Activated naive CD4-positive, alpha-beta T cell treated with anti-CD3 and anti-CD28 coated beads, Interleukin-2, amount 50 U/mL, for 72 hours (primary cell): ENCODE measurements around the gene ORMDL1. TPM values are rescaled to one million over a fixed set of nuclear protein-coding genes. Genes with fewer than 3 reads are reported as not detected.
"Not testable (repeated sequence)": the region's sequence is repeated elsewhere in the genome, so short reads cannot be mapped to it uniquely, and the experiment has no call there.

ENCODE experiments used
- ATAC-seq, 2 donors: fragments of 150-1000 bp; cut with Tn5 transposase; 2 replicates each; pipeline ENCODE4 v1.10.0; 2021; ENCODE audit warnings: mild to moderate bottlenecking in 2 of 2, moderate library complexity in 2 of 2
- DNase-seq, 2 donors: peaks; one replicate each; pipeline ENCODE4 v3.0.0; 2021 to 2022; ENCODE audit warnings: low spot score in 2 of 2
- H3K27ac Mint-ChIP-seq, 2 donors: one replicate each; pipeline ENCODE4 v1.8.0; 2022; ENCODE audit warnings: mild to moderate bottlenecking in 2 of 2, mixed read lengths in 2 of 2
- H3K36me3 Mint-ChIP-seq, 2 donors: one replicate each; pipeline ENCODE4 v1.8.0; 2022; ENCODE audit warnings: mixed read lengths in 2 of 2
- H3K9me3 Mint-ChIP-seq, 2 donors: one replicate each; pipeline ENCODE4 v1.8.0; 2022; ENCODE audit warnings: mixed read lengths in 2 of 2
- total RNA-seq, 2 donors: library from RNA; stranded (reverse); gene quantifications; one replicate each; pipeline ENCODE4 v1.2.3, GENCODE V29; 2022

ORMDL1 gene
- total RNA-seq, 2 donors from 2014 or later, result 58.9 to 59.5 TPM

DNA sequence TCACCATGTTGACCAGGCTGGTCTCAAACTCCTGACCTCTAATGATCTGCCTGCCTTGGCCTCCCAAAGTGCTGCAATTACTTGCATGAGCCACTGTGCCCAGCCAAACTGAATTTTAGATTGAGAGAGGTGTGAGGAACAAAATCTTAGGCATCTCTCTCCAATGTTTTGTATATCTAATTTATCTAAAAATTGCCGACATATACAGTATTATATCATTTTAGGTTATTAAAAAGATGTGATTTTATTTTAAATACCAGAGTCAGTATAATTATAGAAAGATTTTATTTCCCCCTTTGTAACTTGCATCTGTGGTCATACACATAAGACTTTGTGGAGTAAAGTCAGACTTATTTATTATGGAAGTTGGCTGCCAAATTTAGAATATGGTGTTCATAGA is 10.2 kb upstream of the ORMDL1 start:
- Mint-ChIP-seq H3K36me3 (peaks cover 3 to 10% of the 10 kb centered on the region in 2 donors), H3K9me3 (no peaks in the 10 kb centered on the region), H3K27ac (no peak overlapping the region)
- ATAC-seq, result no peak
- DNase-seq, result no peak

DNA sequence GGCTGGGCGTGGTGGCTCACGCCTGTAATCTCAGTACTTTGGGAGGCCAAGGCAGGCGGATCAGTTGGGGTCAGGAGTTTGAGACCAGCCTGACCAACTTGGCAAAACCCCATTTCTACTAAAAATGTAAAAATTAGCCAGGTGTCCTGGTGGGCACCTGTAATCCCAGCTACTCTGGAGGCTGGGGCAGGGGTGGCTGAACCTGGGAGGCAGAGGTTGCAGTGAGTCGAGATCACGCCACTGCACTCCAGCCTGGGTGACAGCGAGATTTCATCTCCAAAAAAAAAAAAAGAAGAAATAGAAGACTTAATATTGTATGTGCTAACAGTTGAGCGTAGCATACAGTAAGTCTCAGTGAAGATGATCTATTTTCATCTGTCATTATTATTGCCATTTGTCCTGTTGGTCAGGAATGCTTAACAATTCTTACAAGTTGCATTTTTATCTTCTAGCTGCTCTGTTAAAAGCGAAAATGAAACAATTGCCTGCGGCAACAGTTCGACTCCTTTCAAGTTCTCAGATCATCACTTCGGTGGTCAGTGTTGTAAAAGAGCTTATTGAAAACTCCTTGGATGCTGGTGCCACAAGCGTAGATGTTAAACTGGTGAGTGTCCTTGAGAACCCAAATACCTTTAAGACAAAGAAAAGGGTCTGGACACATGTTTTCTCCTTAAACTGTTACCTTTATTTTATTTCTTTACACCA is 7.4 kb upstream of the ORMDL1 start:
- no peaks in the 10 kb centered on the region for H3K9me3 Mint-ChIP-seq
- H3K36me3 Mint-ChIP-seq, result peaks cover 13 to 17% of the 10 kb centered on the region in 2 donors
- ATAC-seq (no peak), DNase-seq (no peak)
- no peak overlapping the region for H3K27ac Mint-ChIP-seq

- no peaks in the 10 kb centered on the region for H3K9me3 Mint-ChIP-seq
- peaks cover 51 to 61% of the 10 kb centered on the region in 2 donors for H3K36me3 Mint-ChIP-seq
- H3K27ac Mint-ChIP-seq, result peak overlapping the region; percentile 90 to 96
- peak in 1 of 2 donors; percentile 10 for ATAC-seq
- no peak for DNase-seq
Measured at GRCh38 chr2:189783451-189783926, 650 bp downstream of the ORMDL1 start.

GRCh38 chr2:189782221-189782671 is 1.9 kb downstream of the ORMDL1 start:
- Mint-ChIP-seq H3K27ac (peak overlapping the region; percentile 90 to 96), H3K9me3 (no peaks in the 10 kb centered on the region), H3K36me3 (peaks cover 50 to 60% of the 10 kb centered on the region in 2 donors)
- ATAC-seq (no peak), DNase-seq (peak in 1 of 2 donors; percentile 11)

- DNase-seq (no peak), ATAC-seq (no peak)
- Mint-ChIP-seq H3K36me3 (peaks cover 0 to 22% of the 10 kb centered on the region in 2 donors), H3K27ac (no peak overlapping the region), H3K9me3 (no peaks in the 10 kb centered on the region)
Measured at GRCh38 chr2:189772212-189772611, 11.9 kb downstream of the ORMDL1 start.

DNA sequence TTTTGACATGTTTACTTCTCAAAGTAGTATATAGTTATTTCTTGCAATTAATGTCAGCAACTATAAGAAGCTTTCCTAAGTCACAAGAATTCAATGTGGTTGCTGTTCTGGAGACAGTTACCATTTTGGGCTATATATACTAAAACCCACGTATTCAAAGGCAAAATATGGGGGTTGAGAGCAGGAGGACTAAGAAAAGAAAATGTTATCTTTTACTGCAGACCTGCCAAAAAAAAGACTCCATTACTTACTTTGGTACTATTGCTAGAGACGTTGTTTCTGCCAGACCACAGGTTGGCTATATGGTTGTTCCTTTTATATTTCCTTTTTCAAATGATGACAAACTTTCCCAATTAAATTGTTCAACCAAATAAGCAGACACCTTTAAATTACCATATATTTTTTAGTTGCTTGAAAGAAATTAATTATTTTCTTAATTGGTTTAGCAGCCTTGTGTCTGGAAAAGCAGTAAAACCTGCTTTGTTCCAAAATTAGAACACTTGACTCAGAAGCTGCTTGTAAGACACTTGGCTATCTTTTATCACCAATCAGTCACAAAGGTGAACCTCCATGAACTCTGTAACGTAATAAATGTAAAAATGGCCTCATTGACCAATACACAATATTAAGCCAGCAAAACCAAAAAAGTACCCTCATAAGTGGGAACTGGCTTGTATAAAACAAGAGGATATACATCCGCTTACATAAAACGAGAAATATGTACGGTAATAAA is 13.4 kb downstream of the ORMDL1 start:
- Mint-ChIP-seq H3K9me3 (no peaks in the 10 kb centered on the region), H3K27ac (no peak overlapping the region), H3K36me3 (peaks cover 0 to 32% of the 10 kb centered on the region in 2 donors)
- ATAC-seq (no peak), DNase-seq (no peak)

GRCh38 chr2:189763908-189764661 is 20.1 kb downstream of the ORMDL1 start:
- H3K27ac Mint-ChIP-seq, result peak overlapping the region in 1 of 2 donors; percentile 97
- ATAC-seq (no peak), DNase-seq (no peak)
- peaks cover 11 to 17% of the 10 kb centered on the region in 2 donors for H3K36me3 Mint-ChIP-seq
- H3K9me3 Mint-ChIP-seq, result no peaks in the 10 kb centered on the region

GRCh38 chr2:189762551-189763298 is 21.4 kb downstream of the ORMDL1 start, which contains the start of gene OSGEPL1:
Gene OSGEPL1, minus strand, starts transcription at chr2:189762792. Its CDS starts 1,152 bp downstream, at chr2:189761640.
- ATAC-seq (peak; percentile 95 to 99), DNase-seq (peak; percentile 84 to 87)
- Mint-ChIP-seq H3K36me3 (peaks cover 11% of the 10 kb centered on the region in 2 donors), H3K9me3 (no peaks in the 10 kb centered on the region), H3K27ac (peak within 1 kb of the TSS; percentile 97 to 98)

DNA sequence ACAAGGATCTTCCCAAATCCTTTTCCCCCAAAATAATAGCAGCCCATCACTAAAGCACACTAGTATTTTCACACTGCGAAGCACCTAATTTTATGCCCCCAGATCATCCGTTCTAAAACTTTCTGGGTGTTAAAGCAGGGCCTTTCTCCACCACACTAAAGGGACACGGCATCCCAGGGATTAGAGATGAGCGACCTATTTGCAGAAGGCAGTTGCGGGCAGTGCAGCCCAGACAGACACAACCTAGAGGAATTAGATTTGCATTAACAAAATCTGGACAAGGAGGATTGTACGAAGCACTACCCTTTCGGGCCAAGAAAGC is 21.9 kb downstream of the ORMDL1 start:
- DNase-seq, result no peak
- Mint-ChIP-seq H3K36me3 (peaks cover 10 to 11% of the 10 kb centered on the region in 2 donors), H3K27ac (peak overlapping the region; percentile 97 to 98), H3K9me3 (no peaks in the 10 kb centered on the region)
- no peak for ATAC-seq

GRCh38 chr2:189760154-189760553 is 24.0 kb downstream of the ORMDL1 start:
- H3K36me3 Mint-ChIP-seq, result peaks cover 0 to 11% of the 10 kb centered on the region in 2 donors
- not testable (repeated sequence) for DNase-seq, H3K9me3 Mint-ChIP-seq, ATAC-seq, H3K27ac Mint-ChIP-seq

- DNase-seq (no peak), ATAC-seq (no peak)
- Mint-ChIP-seq H3K27ac (no peak overlapping the region), H3K36me3 (no peaks in the 10 kb centered on the region), H3K9me3 (no peaks in the 10 kb centered on the region)
Measured at GRCh38 chr2:189756311-189756952, 27.7 kb downstream of the ORMDL1 start.

DNA sequence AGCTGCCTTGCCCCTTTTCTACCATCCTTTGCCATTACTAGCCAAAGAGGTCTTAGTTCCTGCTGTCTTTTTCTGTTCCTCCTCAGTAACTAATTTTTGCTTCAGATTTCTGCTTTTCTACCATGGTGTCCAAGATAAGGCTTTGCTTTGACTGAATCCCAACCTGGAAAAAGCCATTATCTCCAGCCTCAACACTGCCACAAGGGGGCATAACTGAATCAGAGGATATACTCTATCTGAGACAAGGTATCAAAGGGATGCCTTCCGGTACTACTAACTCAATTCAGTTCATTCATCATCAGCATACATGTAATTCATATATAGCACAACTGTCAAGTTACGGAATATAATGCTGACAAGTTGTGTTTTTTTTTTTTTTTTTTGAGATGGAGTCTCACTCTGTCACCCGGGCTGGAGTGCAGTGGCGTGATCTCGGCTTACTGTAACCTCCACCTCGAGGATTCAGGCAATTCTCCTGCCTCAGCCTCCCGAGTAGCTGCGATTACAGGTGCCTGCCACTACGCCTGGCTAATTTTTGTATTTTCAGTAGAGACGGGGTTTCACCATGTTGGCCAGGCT is 33.0 kb downstream of the ORMDL1 start:
- peak in 1 of 2 donors; percentile 36 for DNase-seq
- peak; percentile 71 to 78 for ATAC-seq
- H3K36me3 Mint-ChIP-seq, result no peaks in the 10 kb centered on the region

GRCh38 chr2:189729430-189729829 is 54.7 kb downstream of the ORMDL1 start:
- no peak for ATAC-seq

More for the DNA sequence above, 33.0 kb downstream of the ORMDL1 start:
- H3K27ac Mint-ChIP-seq, result no peak overlapping the region
- H3K9me3 Mint-ChIP-seq, result no peaks in the 10 kb centered on the region

DNA sequence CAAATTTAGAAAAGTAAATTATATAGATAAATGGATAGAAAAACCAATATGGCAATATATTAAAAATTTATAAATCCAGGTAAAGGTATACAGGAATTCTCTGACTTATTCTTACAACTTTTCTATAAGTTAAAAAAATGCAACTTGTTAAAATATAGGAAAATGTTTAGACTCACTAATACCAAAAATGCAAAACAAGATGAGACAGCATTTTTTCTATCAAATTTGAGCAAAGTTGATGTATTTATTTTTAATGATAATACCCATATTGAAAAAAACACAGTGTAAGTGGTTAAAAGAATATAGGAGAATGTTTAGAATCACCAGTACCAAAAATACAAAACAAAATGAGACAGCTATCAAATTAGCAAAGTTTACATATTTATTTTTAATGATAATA is 57.3 kb downstream of the ORMDL1 start:
- Mint-ChIP-seq H3K9me3 (no peaks in the 10 kb centered on the region), H3K27ac (no peak overlapping the region), H3K36me3 (no peaks in the 10 kb centered on the region)
- DNase-seq (no peak), ATAC-seq (no peak)

More at GRCh38 chr2:189729430-189729829, 54.7 kb downstream of the ORMDL1 start:
- DNase-seq, result no peak
- no peak overlapping the region for H3K27ac Mint-ChIP-seq
- H3K9me3 Mint-ChIP-seq, result no peaks in the 10 kb centered on the region
- no peaks in the 10 kb centered on the region for H3K36me3 Mint-ChIP-seq

DNA sequence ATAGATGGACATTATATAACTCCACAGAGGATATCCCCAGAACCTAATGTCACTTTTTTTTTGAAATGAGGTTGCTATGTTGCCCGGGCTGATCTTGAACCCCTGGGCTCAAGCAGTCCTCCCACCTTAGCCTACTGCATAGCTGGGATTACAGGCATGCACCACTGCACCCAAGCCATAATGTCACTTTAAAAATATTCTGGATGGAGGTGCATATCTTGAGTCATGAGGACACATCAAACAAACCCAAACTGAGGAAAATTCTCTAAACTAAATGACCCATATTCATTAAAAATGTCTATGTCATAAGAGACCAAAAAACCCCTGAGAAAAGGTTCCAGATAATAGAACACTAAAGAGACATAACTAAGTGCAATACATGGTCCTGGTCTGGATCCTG is 57.9 kb downstream of the ORMDL1 start:
- ATAC-seq (no peak), DNase-seq (no peak)
- H3K27ac Mint-ChIP-seq, result no peak overlapping the region
- no peaks in the 10 kb centered on the region for H3K9me3 Mint-ChIP-seq
- no peaks in the 10 kb centered on the region for H3K36me3 Mint-ChIP-seq
